ENCODE measurements around the gene SCART1.
"Not testable (repeated sequence)": the region's sequence is repeated elsewhere in the genome, so short reads cannot be mapped to it uniquely, and the experiment has no call there.

SCART1 gene

DNA sequence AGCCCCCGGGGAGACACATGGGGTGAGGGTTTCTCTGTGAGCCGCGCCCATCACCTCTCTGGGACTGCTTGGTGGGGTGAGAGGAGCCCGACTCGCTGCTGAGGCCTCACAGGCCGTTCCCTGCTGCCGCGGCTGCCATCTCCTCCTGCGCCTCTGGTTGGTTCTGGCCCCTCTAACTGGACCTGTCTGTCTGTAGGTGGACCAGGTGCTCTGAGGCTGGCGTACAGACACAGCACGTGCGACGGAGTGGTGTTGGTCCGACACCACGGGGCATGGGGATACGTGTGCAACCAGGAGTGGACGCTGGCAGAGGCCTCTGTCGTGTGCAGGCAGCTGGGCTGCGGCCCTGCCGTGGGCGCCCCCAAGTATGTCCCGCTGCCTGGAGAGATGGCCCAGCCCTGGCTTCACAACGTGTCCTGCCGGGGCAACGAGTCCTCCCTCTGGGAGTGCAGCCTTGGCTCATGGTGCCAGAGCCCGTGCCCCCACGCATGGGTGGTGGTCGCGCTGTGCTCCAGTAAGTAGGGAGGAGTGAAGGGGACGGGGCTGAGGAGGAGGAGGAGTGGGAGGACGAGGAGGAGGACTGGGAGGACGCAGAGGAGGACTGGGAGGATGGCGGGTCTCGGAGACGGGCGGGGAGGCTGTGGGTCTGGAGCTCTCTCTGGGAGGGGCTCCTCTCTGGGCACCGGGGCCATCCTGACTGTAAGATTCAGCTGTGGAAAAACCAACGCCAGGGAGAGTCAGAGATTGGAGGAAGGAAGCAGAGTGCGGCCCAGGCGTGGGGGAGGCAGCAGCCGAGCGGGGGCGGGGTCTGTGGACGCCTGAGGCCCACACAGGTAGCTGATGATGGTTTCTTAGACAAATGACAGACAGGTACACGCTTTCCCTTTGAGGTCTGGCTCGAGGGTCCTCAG is 2.6 kb downstream of the SCART1 start:
- no peak for DNase-seq (ENCODE audit: low read depth in 2 of 2)

DNA sequence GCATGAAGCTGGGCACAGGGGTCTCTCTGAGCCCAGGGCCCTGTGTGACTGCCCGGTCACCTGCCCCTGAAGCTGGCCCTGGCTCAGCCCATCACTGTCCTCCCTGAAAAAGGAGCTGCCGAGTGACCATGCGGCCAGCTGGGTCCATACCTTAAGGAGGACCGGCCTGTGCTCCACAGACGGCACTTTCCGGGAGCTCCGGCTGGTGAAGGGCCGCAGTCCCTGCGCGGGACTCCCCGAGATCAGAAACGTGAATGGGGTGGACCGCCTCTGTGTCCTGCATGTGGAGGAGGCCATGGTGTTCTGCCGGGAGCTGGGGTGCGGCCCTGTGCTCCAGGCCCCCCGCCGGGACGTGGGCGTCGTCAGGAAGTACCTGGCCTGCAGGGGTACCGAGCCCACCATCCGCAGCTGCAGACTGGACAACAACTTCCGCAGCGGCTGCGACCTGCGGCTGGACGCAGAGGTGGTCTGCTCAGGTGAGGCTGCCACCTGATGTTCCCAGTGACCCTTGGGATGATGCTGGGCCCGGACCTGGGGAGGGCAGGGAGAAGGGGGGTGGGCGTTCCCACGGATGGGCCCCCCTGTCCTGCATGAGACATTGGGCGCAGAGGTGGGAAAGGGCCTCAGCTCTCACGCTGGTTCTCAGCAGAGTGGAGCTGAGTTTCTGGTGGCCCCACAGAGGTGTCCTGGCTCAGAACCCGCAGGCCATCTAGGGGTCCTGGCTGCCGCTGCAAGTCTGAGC is 3.5 kb downstream of the SCART1 start:
- DNase-seq (ENCODE audit: low read depth in 2 of 2) = no peak

DNA sequence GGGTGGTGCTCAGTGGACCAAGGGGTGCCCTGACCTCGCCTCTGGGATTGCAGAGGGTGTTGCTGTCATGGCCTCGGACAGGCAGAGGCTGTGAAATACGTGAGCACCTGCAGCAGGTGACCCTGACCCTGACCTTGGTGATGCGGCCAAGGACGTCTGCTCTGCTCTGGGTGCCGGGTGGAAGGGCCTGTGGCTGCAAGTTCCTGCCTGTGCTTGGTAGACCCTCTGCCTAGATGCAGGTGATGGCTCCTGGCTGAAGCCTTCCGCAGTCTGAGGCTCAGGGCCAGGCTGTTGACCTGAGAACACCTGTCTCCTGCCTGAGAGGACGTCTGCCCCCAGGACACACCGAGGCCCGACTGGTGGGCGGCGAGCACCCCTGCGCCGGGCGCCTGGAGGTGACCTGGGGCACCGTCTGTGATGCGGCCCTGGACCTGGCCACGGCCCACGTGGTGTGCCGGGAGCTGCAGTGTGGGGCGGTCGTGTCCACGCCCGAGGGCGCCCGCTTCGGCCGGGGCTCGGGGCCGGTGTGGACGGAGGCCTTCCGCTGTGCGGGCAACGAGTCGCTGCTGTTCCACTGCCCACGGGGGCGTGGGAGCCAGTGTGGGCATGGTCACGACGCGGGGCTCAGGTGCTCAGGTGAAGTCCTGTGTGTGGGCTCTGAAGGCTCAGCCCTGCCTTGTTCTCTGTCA is 4.4 kb downstream of the SCART1 start:
- no peak for DNase-seq (ENCODE audit: low read depth in 2 of 2)

DNA sequence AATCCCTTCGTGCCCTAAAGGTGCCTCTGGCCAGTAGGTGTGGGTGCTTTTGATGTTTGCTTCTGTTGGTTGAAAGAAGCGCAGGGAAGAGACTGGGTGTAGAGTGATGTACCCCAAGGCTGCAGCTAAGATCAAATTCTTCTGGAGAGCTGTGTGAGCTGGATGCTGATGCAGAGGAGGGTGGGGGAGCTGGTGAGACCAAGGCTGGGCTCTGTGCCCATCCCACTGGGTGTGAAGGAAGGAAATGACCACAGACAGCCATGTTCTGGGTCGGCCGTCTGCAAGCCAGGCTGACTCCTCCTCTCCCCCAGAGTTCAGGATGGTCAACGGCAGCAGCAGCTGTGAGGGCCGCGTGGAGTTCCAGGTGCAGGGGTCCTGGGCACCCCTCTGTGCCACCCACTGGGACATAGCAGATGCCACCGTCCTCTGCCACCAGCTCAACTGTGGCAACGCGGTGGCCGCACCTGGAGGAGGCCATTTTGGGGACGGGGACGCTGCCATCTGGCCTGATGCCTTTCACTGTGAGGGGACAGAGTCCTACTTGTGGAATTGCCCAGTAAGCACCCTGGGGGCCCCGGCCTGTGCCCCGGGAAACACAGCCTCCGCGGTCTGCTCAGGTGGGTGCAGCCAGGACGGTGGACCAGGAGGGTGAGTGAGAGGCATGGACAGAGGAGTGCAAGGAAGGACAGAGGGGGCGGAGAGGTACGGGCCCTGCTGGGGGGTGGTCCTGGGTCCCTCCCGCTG is 5.1 kb downstream of the SCART1 start:
- no peak for DNase-seq (ENCODE audit: low read depth in 2 of 2)

DNA sequence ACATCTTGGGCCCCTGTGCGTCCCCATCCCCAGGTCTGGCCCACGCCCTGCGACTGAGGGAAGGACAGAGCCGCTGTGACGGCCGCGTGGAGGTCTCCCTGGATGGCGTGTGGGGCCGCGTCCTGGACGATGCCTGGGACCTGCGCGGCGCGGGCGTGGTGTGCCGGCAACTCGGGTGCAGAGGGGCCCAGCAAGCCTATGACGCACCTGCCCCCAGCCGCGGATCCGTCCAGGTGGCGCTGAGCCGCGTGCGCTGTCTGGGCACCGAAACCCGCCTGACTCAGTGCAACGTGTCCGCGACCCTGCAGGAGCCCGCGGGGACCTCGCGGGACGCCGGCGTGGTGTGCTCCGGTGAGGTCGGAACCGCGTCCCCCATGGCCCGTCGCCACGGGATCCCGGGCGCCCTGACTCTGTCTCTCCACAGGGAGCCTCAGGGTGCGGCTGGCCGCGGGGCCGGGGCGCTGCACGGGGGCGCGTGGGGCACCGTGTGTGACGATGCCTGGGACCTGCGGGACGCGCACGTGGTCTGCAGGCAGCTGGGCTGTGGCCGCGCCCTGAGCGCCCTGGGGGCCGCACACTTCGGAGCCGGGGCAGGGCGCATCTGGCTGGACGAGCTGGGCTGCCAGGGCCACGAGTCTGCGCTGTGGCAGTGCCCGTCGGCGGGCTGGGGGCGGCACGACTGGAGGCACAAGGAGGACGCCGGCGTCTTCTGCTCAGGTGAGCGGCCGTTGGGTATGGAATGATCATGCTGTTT is 5.9 kb downstream of the SCART1 start:
- DNase-seq (ENCODE audit: low read depth in 2 of 2) = no peak

DNA sequence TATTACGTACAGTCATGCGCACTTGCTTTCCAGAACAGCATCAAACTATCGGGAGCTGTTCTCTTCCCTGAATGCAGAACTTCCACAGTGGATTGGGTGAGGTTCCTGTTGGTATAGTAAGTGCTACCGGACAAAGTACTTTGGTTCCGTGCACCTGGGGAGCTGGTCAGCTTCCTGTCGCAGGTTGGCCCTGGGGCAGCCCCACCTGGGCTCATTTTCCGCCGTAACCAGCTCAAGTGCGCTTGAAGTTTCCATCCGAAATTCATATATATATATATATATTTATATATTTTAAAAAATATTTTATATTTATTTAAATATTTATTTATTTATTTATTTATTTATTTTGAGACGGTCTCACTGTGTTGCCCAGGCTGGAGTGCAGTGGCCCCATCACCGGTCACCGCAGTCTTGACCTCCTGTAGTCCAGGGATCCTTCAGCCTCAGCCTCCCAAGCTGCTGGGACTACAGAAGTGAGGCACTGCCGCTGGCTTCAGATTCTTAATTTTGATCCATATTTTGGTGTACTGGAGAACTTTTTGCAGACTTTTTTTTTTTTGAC is 6.5 kb downstream of the SCART1 start:
- DNase-seq (ENCODE audit: low read depth in 2 of 2) = no peak

DNA sequence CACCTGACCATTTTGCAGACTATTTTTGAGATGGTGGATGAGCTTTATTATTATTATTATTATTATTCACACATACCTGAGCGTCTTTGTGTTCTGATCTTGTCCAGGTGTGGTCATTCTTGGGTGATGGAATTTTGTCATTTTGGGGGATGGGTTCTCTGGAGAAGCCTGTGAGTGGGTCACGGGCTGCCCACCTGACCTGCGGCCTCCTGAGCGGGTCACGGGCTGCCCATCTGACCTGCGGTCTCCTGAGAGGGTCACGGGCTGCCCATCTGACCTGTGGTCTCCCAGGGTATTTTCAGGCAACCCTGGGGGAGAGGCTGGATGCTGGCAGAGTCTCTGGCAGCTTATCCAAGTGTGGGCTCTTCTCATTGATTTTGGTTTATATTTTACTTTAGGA is 7.3 kb downstream of the SCART1 start:
- DNase-seq (ENCODE audit: low read depth in 2 of 2) = no peak

DNA sequence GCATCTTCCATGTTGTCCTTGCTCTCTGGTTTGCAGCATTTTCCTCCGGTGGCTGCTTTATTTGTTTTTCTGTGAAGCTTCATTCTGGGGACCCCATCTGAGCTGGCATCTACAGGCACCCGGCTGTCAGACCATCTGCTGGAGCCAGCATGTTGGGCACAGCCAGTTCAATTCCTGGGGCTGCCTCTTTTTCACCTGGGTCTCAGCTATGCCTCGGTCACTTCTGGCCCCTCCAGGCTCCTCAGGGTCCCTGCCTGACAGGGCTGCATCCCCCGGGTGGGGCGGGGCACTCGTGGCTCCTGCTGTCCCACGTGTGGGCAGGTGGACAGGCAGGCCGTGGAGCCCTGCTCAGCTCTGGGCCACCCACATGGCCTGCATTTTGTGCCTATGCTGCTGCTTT is 8.1 kb downstream of the SCART1 start:
- no peak for DNase-seq (ENCODE audit: low read depth in 2 of 2)

DNA sequence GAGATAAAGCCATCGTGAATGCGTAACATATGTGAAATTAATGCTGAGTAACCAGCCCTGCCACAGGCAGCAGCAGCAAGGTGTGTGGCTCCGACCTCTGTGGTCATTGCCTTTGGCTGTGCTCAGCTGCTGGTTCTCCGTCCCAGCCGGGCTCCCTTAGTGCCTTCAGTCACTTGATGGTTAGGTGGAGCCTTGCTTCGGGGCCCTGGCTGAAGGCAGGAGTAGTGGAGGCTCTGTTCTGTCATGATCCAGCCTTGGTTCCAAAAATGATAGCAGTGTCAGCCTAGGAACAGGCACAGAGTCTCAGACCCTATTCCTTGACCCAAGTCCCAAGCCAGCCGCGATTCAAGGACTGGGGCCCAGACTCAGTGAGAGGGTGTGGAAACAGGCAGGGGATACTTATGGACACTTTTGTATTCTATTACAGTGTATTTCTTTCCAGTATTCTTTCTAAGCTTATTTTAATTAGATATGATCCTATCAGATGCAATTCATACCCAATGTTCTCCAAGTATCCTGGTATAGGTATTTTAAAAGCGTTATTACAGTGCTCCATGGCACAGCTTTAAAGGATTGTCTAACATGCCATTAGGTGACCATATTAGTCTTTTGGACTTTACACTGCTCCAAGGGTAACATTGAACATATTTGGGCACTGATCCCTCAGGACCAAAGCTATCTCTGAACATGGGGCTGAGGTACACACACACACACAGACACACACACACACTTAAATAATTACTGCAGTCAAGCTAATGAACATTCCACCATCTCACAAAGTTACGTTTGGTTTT is 9.0 kb downstream of the SCART1 start:
- no peak for DNase-seq (ENCODE audit: low read depth in 2 of 2)

DNA sequence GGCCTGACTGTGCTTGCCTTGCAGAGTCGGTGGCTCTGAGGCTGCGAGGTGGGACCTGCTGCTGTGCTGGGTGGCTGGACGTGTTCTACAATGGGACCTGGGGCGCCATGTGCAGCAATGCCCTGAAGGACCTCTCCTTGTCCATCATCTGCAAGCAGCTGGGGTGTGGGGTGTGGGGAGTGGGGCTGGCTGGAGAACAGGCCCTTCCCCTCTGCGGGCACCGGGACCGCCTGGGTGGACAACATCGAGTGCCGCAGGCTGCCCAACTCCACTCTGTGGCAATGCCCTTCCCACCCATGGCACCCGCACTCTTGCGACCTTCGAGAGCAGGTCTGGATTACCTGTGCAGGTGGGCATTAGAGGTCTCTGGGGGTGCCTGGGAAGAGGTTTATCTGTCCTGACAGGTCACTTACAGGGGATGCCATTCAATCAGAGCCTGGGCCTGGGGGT is 10.9 kb downstream of the SCART1 start:
- no peak for DNase-seq (ENCODE audit: low read depth in 2 of 2)

DNA sequence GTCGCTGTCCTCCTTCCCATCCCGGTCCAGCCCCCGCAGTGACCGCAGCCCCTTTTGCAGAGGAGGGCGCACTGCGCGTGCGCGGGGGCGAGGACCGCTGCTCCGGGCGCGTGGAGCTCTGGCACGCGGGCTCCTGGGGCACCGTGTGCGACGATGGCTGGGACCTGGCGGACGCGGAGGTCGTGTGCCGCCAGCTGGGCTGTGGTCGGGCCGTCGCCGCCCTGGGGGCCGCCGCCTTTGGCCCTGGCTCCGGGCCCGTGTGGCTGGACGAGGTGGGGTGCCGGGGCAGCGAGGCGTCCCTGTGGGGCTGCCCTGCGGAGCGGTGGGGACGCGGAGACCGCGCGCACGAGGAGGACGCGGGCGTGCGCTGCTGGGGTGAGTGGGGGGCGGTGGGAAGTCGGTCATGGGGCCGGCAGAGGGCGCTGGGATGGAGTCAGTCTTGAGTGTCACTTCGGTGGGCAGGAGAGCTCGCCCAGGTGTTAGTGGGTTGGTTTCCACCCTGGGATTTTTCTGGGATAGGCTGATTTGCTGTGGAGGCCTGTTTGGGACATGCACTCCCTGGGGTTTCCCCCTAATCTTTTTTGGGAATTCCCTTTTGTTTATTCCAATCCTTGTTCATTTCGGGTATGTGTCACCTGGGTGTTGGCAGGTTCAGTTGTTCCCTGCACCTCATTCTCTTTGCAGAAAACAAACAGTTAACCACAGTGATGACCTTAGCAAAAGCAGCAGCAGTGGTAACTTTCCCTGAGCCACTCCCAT is 11.6 kb downstream of the SCART1 start:
- DNase-seq (ENCODE audit: low read depth in 2 of 2) = no peak

DNA sequence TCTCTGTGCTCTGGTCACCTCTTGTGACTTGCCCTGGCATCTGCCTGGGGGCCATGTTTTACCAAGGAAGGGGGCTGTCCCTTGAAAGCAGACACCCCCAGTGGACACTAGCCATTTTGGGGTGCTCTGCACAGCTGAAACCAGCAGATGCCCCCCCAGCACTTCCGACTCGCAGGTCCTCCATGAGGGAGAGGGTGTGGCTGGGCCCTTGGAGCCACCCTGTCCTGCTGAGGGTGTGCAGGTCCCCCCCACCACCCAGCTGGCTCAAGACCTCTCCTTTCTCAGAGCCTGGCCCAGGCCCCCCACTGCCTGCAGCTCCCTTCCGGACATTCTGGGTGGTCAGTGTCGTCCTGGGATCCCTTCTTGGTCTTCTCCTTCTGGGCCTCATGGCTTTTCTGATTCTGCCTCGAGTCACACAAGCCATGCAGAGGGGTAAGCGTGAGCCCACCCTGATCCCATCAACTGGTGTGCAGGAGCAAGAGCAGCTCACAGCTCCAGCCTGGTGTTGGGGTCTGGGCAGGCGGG is 12.3 kb downstream of the SCART1 start:
- no peak for DNase-seq (ENCODE audit: low read depth in 2 of 2)

DNA sequence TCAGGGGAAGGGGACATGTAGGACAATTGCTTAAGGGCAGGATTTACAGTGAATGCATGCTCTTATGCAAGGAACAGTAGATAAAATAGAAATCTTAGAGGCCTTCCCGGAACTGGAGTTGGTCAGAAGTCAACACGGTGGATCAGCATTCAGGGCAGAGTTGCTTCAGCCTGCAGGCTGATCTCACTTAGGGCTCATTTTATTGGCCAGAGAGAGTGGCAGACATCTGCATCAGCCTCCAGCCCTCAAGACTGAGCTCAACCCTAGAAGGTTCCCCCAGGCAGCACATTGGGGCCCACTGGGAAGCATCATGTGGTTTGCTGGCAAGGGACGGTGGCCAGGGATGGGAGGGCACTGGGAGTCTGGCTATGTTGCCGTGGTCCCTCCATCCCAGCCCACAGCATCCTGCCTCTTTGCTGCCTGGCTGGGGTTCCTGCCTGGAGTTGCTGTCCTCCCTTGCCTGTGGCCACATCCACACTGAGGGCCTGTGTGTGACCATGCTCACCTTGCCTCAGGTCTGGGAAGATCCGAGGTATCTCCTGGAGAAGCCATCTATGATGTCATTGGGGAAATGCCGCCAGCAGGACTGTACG is 13.0 kb downstream of the SCART1 start:
- no peak for DNase-seq (ENCODE audit: low read depth in 2 of 2)

DNA sequence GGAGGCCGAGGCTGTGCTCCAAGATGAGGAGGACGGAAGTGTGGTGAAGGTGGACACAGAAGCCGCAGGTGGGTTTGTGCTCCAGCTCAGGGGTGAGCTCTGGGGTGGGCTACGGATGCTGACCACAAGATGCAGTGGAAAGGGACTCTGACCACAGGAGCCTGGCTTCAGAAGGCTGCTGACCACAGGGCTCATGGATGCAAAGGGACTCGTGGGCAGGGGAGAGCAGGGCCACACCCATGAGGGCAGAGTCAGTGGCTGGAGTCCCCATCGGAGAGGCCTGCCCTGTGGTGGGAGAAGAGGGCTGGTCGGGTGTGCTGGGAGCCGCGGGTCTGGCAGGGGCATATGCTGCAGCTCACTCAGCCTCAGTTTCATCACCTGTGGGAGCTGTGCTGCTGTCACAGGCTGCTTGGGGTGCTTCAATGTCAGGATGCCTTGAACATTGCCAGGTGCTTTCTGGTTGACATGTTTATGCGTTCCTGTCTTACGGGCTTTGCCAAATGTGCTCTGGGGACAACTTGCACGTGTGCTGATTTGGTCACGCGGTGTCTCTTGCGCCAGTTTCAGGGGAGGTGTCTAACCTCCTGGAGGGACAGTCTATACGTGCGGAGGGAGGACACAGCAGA is 13.7 kb downstream of the SCART1 start:
- no peak for DNase-seq (ENCODE audit: low read depth in 2 of 2)

DNA sequence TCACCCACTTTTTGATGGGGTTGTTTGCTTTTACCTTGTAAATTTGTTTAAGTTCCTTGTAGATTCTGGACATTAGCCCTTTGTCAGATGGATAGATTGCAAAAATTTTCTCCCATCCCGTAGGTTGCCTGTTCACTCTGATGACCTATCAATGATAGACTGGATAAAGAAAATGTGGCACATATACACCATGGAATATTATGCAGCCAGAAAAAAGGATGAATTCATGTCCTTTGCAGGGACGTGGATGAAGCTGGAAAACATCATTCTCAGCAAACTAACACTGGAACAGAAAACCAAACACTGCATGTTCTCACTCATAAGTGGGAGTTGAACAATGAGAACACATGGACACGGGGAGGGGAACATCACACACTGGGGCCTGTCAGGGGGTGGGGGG is 15.5 kb downstream of the SCART1 start:
- DNase-seq (ENCODE audit: low read depth in 2 of 2) = not testable (repeated sequence)

DNA sequence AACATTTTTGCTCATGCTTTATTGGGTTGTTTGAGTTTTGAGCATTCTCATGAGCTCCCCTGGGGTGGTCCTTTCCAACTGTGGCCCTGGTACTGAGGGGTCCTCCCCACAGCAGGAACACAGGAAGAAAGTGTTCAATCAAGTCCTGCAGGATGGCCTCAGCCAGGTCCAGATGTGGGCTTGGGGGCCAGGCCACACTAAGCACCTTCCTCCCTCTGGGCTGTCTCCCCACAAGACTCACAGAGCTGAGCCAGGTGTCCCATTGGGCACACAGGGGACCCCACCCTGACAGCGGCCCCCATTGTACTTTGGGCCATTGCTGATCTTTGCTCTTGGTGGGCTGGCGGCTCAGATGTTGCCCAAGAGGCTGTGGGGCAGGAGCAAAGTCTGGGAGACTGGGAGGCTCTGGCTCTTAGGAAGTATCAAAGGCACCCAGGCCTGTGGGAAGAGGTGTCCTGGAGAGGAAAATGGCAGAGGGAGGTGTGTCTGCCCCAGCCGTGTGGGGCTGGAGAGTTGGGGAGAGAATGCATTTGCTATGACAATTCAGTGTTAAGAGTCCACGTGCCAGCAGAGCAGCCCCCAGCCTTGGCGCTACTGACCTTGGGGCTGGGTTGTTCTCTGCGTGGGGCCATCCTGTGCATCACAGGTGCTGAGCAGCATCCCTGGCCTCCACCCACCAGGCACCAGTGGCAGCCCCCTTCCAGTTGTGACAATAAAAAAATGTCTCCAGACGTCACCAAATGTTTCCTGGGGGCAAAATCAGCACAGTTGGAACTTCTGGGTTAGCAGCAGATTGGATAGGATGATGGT is 17.8 kb downstream of the SCART1 start:
- no peak for DNase-seq (ENCODE audit: low read depth in 2 of 2)

DNA sequence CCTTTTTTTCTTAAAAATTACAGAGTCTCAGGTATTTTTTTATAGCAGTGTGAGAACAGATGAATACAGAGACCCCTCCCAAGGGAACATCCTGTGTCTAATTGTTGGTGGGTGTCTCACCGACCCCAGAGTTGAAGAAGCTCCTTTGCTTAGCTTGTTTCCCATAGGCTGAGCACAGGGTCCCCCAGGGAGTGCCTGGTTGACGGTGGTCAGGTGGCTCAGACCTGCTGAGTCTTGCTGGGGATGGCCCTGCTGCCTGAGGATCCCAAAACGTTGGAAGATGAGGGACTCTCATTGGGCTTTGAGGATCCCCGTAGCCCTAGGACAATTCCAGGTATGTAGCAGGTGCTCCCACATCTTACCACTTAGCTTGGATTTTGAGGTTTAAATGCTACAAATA is 19.5 kb downstream of the SCART1 start:
- DNase-seq (ENCODE audit: low read depth in 2 of 2) = no peak

Measured in stimulated activated CD4-positive, alpha-beta T cell treated with anti-CD3 and anti-CD28 coated beads, Interleukin-12 subunit alpha, Interleukin-12 subunit beta, amount 100 ng/mL, for 24 hours (primary cell).